Transverse colon (tissue), 3 donors: ENCODE data around the gene ZNF837.

Experiments
- CTCF ChIP-seq, 5 experiments: fragments of 200-600 bp in 3 of 5; fragments of 450-650 bp in 2 of 5; sonication (generic) in 3 of 5; IDR thresholded peaks; 1 replicate in 2 of 5; 2 replicates in 3 of 5; pipeline ENCODE4 v1.5.1; 2016 to 2017; ENCODE audit warnings: antibody characterized with exemption in 5 of 5, inconsistent platforms in 3 of 5, mild to moderate bottlenecking in 2 of 5, moderate library complexity in 1 of 5
- POLR2A ChIP-seq: fragments of 450-650 bp; IDR thresholded peaks from one replicate; pipeline ENCODE4 v1.6.1; 2016; ENCODE audit warnings: antibody characterized with exemption, mild to moderate bottlenecking, moderate library complexity

GRCh38 chr19:58319241-58319640, 61.6 kb downstream of the ZNF837 start:
- TF ChIP-seq CTCF (IDR thresholded peaks at IDR 0.05) (no peak), POLR2A (no peak)
